Transverse colon (tissue), 4 donors: ENCODE measurements around the gene TCEA3.

Experiments
- CTCF ChIP-seq, 5 experiments: fragments of 200-600 bp in 3 of 5; fragments of 450-650 bp in 2 of 5; sonication (generic) in 3 of 5; IDR thresholded peaks; 1 replicate in 2 of 5; 2 replicates in 3 of 5; pipeline ENCODE4 v1.5.1; 2016 to 2017; ENCODE audit warnings: antibody characterized with exemption in 5 of 5, inconsistent platforms in 3 of 5, mild to moderate bottlenecking in 2 of 5, moderate library complexity in 1 of 5
- EP300 ChIP-seq: sonication (generic); formaldehyde crosslinking; IDR thresholded peaks from one replicate; pipeline ENCODE4 v1.6.1; 2017; ENCODE audit warnings: antibody characterized with exemption, low read depth
- POLR2A ChIP-seq: fragments of 450-650 bp; IDR thresholded peaks from one replicate; pipeline ENCODE4 v1.6.1; 2016; ENCODE audit warnings: antibody characterized with exemption, mild to moderate bottlenecking, moderate library complexity
- POLR2AphosphoS5 ChIP-seq, 3 donors: sonication (generic); formaldehyde crosslinking; IDR thresholded peaks; one replicate each; pipeline ENCODE4 v1.6.1; 2016; ENCODE audit warnings: antibody characterized with exemption in 3 of 3

- TF ChIP-seq CTCF (IDR thresholded peaks at IDR 0.05) (no peak), EP300 (no peak), POLR2A (no peak), POLR2AphosphoS5 (IDR thresholded peaks at IDR 0.05) (no peak)
These were observed 28.7 kb downstream of the TCEA3 start for GRCh38 chr1:23395849-23396248.
